ENCODE data around the gene ACTN1.

The ACTN1 gene

DNA sequence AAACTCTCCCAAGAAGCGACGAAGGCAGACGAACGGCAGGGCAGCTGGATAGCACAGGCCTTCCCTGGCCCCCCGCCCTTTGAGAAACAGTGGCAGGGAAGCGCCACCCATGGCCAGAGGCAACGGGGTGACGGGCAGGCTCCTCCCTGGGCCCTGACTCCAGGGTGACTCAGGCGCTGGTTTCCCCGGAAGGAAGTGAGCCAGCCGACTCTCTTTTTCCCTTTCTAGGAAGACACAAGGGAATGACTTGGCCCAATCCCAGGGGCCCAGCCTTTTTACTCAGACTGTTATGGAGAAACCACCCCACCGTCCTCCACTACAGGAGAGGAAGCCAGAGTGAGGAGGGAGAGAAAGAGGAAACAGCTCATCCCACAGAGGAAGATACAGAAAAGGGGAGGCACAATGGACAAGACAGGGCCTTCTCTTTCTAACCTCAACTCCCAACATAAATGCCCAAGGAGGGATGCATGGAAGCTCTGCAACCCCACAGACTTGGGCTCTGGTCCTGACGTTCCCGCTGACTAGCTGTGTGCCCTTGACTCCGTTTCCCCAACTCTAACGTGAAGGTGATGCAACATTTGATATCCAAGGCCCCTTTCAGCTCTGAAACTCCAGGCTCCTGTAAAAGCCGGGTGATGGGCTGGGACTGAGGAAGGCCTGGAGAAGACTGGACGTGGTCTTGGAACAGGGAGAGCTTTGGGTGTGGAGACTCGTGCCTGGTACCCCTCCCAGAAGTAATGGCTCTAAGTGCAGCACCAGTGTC is 27.9 kb downstream of the ACTN1 start:
- no peak for DNase-seq (ENCODE audit: low read depth)

- no peak for DNase-seq (ENCODE audit: low read depth)
Observed at GRCh38 chr14:68950111-68950510, 29.0 kb downstream of the ACTN1 start.

GRCh38 chr14:68949601-68949965 is 29.5 kb downstream of the ACTN1 start:
- DNase-seq (ENCODE audit: low read depth) = no peak

- DNase-seq (ENCODE audit: low read depth) = no peak
Observed at GRCh38 chr14:68948686-68949600, 30.2 kb downstream of the ACTN1 start.

GRCh38 chr14:68947802-68948201 is 31.3 kb downstream of the ACTN1 start:
- DNase-seq (ENCODE audit: low read depth) = no peak

DNA sequence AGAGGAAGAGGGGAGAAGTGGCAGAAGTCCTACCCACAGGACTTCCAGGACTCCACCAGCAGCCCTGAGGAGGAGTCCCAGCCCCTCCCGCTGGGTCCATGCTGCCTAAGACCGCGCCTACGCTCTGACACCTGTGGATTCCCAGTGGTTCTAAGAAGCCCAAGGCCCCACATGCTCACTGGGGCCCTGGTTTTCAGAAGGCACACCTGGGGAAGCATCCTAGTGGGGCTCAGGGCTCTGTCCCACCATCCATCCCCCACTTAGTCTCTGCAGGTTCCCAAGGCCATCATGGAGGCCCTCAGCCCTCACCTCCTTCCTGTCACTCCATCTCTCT is 32.6 kb downstream of the ACTN1 start:
- DNase-seq (ENCODE audit: low read depth) = no peak

DNA sequence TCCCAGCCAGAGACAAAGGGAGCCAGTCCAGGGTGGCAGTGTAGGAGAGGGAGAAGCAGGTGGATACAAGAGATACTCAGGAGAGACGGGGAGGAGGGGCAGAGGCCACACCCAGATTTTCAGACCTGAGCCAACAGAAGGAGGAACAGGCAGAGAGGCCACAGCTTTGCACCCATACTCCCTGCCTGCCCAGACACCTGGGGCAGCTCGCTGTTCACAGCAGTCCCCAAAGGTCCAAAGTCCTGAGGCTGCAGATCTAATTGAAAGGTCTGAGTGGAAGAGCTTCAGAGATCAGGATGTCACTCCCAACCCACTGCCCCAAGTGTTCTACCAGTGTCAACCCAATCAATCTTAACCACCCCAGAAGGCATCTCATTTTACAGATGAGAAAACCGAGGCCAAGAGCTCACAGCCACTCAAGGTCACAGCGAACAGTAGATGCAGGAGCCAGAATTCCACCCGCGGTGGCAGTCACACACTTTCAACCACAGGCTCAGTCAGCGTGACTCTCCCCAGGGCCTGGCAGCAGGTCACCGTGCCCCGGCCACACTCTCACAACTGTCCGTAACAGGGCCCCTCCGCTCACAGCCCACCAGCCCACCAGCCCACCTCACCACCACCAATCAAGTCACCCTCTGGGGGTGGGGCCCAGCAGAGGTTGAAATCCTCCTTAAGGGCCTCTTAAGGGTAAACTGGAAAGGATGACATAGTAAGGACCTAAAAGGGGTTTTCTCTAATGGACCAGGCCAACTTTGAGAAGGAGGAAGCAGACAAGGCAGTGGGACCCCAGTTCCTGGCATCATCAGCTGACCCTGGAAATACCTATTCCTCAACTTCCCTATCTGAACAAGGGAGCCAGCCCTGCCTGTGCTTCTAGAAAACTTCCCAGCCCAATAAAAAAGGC is 33.3 kb downstream of the ACTN1 start:
- peak; percentile 35 for DNase-seq (ENCODE audit: low read depth)

- DNase-seq (ENCODE audit: low read depth) = no peak
Observed at GRCh38 chr14:68945190-68945584, 33.9 kb downstream of the ACTN1 start.

GRCh38 chr14:68944162-68944561 is 34.9 kb downstream of the ACTN1 start:
- no peak for DNase-seq (ENCODE audit: low read depth)

DNA sequence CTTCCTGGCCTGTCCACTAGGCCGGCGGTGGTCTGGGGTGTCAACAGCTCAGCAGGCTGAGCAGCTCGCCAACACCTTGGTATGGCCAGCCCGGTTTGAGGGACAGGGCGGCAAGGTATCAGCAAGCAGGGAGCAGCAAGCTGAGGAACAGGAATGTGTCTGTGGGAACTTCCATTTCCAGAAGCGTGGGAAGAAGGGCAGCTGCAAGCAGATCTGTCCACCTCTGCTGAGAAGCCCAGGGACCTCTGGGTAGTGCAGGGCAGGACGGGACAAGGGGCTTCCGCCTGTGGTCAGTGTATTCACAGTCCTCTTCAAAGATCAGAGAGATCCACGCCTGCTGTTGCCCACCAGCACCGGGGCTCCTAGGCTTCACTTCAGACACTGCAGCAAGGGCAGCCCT is 36.0 kb downstream of the ACTN1 start:
- no peak for DNase-seq (ENCODE audit: low read depth)

- no peak for DNase-seq (ENCODE audit: low read depth)
Observed at GRCh38 chr14:68942296-68943035, 36.6 kb downstream of the ACTN1 start.

DNA sequence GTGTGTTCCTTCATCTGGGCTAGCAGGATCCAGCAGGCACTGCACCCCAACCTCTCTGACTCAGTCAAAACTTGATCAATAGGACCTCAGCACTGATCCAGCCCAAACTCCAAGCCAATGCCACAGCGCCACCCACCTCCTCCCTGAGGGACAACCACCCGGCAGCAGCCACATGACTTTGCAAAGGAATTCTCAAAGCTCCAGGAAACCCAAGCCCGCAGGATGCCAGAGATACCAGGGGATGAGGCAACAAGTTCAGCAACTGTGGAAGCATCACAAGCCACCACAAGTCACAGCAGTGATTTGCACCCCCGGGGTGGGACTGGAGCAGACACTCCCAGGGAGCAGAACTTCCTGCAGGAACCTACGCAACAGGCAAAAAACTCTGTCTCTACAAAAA is 37.3 kb downstream of the ACTN1 start:
- DNase-seq (ENCODE audit: low read depth) = no peak

GRCh38 chr14:68940614-68941185 is 38.4 kb downstream of the ACTN1 start:
- no peak for DNase-seq (ENCODE audit: low read depth)

DNA sequence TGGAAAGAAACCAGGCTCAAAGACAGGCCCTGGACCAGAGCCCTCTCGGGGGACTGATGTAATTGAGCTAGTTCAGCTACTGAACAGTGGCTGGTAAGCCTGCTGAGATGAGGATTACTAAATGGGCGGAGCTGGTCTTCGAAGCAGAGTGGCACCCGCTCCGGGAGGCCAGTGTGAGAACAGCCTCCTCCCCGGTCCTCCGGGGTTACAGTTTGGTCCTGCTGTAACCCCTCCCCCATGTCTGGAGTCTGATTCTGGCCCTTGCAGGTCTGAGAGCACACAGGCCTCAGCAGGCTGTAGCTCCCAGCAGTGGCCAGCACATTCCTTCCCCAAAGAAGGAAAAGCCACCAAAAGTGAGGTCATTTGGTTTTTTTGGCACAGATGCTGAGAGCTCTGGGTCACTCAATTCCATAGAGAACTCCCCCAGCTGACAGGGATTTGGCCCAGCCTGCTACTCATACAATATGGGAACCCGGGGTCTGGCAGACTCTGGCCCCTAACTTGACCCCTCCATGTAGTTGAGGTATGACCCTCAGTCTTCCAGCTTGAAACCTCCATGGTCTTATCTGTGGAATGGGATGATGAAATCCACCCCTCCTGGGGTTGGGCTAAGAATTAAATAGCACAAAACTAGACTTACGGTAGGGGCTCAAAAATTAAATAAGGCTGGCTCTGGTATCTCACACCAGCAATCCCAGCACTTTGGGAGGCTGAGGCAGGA is 39.0 kb downstream of the ACTN1 start:
- no peak for DNase-seq (ENCODE audit: low read depth)

DNA sequence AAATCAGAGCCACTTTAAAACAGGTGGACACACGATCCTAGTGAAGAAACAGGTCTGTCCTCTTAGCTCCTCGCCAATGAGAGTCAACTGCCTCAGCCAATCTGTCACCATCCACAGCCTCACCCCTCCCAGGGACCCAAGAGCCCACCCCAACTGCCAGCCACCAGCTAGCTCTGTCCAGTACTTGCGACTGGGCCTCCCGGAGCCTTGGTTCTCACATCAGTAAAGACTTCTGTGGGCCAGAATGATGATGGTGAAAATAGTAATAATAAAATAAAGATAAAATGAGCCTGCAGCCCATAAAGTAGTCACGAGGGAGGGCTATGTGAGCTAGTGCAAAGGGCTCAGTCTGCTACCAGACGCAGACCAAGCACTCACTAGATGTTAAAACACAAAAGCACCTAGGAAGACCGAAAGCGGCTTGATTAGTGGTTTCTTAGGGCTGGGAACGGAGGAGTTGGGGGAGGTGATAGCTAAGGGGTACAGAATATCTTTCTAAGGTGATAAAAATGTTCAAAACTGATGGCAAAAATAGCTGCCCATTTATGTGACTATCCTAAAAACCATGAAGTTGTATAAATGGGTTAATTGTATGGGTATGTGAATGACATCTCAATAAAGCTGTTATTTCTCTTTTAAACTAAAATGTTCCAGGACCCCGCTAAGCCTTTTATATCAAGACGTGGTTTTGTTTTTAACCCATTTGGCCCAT is 39.8 kb downstream of the ACTN1 start:
- DNase-seq (ENCODE audit: low read depth) = no peak

DNA sequence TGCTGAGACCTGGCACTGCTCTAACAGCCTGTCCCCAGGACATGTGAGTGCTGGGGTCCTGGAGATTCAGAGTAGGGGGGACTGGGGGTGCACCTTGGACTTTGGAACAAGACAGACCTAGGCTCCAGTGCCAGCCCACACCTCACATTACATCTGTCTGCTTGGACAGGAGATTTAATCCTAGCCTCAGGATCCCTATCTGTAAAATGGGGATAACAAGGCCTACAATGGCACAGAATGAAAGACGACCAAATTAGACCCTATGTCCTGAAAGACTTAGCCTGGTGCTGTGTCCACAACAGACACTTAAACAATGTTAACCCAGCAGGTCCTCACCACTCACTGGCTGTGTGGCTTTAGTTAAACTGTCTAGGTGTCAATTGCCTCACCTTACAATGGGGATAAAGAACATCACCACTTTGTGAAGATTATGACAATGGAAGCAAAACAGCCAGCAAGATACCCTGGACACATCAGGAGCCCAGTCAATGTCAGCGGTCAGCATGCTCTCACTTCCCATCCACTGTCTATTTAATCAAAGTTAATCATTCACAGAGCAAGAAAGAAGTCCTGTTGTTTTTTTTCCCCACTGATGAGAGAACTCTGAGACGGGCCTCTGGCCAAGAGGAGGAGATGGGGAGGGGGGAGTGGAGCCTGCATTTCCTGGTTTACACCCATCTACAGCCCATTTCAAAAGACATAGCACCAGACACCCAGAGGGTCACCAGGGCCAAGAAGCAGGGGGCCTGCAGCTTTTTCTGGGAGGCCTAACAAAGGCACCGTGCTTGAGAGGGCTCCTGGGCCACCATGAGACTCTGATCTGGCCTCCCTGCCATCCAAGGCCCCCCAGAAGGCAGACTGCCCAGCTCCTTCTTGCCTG is 40.6 kb downstream of the ACTN1 start:
- no peak for DNase-seq (ENCODE audit: low read depth)

DNA sequence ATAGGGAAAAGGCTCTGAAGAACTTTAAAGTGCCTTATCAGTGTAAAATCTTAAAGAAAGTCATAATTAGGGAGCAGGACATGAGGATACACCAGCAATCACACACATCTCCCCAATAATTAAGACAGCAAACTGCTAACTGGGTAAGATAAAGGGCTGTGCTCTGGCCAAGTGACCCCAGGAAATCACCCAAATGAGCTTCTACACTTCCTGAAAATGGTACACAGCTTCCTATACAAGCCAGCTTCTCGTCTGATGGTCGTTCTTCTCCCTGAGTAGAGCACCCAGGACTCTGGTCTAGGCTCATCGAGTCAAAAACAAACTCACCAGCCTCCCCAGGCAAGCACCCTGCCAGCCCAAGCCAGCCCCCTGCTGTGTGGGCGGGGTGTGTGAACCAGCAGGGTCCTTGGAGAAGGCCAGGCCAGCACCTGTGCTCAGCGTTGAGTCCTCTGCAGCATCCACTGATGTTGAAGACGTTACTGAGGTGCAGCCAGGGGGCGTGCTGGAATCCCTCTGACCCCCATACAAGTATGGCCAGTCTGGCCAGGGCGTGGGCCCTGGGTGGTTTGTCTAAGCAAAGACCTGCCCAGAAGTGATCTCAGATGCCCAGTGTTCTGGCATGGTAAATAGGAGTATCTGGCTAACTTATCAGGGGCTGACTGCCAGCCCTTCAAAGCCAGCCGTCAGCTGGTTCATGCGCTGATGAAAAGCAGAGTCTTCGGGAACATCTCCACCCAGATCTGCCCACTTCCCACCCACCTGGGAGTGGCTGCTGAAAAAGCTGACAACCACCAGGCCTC is 41.4 kb downstream of the ACTN1 start:
- no peak for DNase-seq (ENCODE audit: low read depth)

- DNase-seq (ENCODE audit: low read depth) = no peak
Observed at GRCh38 chr14:68936980-68937379, 42.1 kb downstream of the ACTN1 start.

All from activated T-cell treated with anti-CD3 and anti-CD28 coated beads for 48 hours (primary cell).